Measurements from ENCODE around the gene FBLN1.
"Not testable (repeated sequence)": the region's sequence is repeated elsewhere in the genome, so short reads cannot be mapped to it uniquely, and the experiment has no call there.

Gene FBLN1

GRCh38 chr22:45587638-45588505 lies 85.2 kb downstream of the FBLN1 start:
- H3K36me3 Mint-ChIP-seq (ENCODE audit: low read depth): no peaks in the 10 kb centered on the region
- H3K4me1 Mint-ChIP-seq (ENCODE audit: low read depth): peaks cover 3% of the 10 kb centered on the region
- H3K4me3 Mint-ChIP-seq: no peak overlapping the region
- H3K27ac Mint-ChIP-seq: no peak overlapping the region
- H3K27me3 Mint-ChIP-seq (ENCODE audit: low read depth): no peaks in the 10 kb centered on the region
- H3K9me3 Mint-ChIP-seq: no peaks in the 10 kb centered on the region

- Mint-ChIP-seq H3K36me3 (ENCODE audit: low read depth) (no peaks in the 10 kb centered on the region), H3K4me3 (no peak overlapping the region), H3K27ac (no peak overlapping the region), H3K27me3 (ENCODE audit: low read depth) (no peaks in the 10 kb centered on the region), H3K9me3 (no peaks in the 10 kb centered on the region), H3K4me1 (ENCODE audit: low read depth) (no peaks in the 10 kb centered on the region)
These were observed 86.9 kb downstream of the FBLN1 start for GRCh38 chr22:45589556-45589955.

DNA sequence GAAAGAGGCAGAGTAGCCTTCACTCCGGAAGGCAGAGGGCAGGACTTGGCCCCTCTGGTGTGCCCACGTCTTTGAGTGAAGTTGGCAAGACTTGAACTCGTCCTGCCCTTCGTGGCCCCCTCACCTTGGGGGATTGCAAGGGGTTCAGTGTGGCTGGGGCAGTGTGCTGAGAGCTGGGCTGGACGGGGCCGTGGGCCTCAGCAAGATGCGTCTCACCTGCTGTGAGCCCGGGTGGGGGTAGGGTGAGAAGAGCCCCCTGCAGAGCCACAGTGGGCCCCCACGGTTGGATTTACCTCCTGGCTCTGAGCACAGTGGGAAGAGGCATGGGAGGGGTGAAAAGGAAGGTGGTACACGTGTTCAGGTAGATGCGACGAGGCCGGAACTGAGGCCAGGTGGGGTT lies 87.6 kb downstream of the FBLN1 start:
- Mint-ChIP-seq H3K36me3 (ENCODE audit: low read depth) (no peaks in the 10 kb centered on the region), H3K9me3 (no peaks in the 10 kb centered on the region), H3K27ac (no peak overlapping the region), H3K4me1 (ENCODE audit: low read depth) (no peaks in the 10 kb centered on the region), H3K27me3 (ENCODE audit: low read depth) (no peaks in the 10 kb centered on the region), H3K4me3 (no peak overlapping the region)

GRCh38 chr22:45591633-45592213 lies 89.0 kb downstream of the FBLN1 start:
- H3K4me3 Mint-ChIP-seq; H3K4me1 Mint-ChIP-seq (ENCODE audit: low read depth); H3K27ac Mint-ChIP-seq; H3K9me3 Mint-ChIP-seq; H3K27me3 Mint-ChIP-seq (ENCODE audit: low read depth); H3K36me3 Mint-ChIP-seq (ENCODE audit: low read depth): not testable (repeated sequence)

DNA sequence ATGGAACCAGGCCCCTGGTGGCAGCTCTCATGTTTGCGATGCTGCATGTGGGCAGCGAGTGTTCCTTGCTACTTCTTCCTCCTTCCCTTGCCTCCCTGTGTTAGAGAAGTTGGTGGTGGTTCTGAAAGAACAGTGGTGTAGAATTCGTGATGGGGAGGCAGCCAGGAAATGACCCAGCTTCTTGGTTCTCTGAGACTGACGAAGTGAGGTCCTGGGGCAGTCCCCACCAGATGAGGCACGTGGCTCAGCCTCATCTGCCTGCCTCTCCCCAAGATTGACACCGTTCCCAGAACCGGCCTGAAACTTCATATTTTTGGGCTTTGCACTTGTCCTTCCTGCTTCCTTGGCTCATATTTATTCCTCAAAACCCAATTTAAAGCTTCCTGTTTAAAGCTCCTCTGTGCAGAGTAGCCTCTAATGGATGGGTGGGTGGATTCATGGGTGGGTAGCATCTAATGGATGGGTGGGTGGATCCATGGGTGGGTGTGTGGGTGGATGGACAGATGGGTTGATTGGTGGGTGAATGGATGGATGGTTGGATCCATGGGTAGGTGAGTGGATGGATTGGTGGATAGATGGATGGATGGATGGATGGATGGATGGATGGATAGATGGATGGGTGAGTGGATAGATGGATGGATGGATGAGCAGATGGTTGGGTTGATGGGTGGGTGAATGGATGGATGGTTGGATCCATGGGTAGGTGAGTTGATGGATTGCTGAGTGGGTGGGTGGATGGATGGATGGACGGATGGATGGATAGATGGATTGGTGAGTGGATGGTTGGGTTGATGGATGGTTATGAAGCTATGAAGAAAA lies 91.6 kb downstream of the FBLN1 start:
- H3K36me3 Mint-ChIP-seq (ENCODE audit: low read depth): peaks cover 1% of the 10 kb centered on the region

GRCh38 chr22:45597460-45598192 lies 94.9 kb downstream of the FBLN1 start:
- Mint-ChIP-seq H3K9me3 (peaks cover 3% of the 10 kb centered on the region), H3K27me3 (ENCODE audit: low read depth) (no peaks in the 10 kb centered on the region), H3K27ac (no peak overlapping the region), H3K4me1 (ENCODE audit: low read depth) (no peaks in the 10 kb centered on the region), H3K36me3 (ENCODE audit: low read depth) (peaks cover 1% of the 10 kb centered on the region), H3K4me3 (no peak overlapping the region)

More for the DNA sequence above, 91.6 kb downstream of the FBLN1 start:
- Mint-ChIP-seq H3K27me3 (ENCODE audit: low read depth) (no peaks in the 10 kb centered on the region), H3K9me3 (peaks cover 3% of the 10 kb centered on the region), H3K4me1 (ENCODE audit: low read depth) (no peaks in the 10 kb centered on the region), H3K27ac (no peak overlapping the region), H3K4me3 (no peak overlapping the region)

GRCh38 chr22:45598596-45599217 lies 96.0 kb downstream of the FBLN1 start:
- Mint-ChIP-seq H3K4me1 (ENCODE audit: low read depth) (no peaks in the 10 kb centered on the region), H3K4me3 (no peak overlapping the region), H3K27ac (no peak overlapping the region), H3K36me3 (ENCODE audit: low read depth) (peaks cover 1% of the 10 kb centered on the region), H3K27me3 (ENCODE audit: low read depth) (no peaks in the 10 kb centered on the region), H3K9me3 (peaks cover 3% of the 10 kb centered on the region)

DNA sequence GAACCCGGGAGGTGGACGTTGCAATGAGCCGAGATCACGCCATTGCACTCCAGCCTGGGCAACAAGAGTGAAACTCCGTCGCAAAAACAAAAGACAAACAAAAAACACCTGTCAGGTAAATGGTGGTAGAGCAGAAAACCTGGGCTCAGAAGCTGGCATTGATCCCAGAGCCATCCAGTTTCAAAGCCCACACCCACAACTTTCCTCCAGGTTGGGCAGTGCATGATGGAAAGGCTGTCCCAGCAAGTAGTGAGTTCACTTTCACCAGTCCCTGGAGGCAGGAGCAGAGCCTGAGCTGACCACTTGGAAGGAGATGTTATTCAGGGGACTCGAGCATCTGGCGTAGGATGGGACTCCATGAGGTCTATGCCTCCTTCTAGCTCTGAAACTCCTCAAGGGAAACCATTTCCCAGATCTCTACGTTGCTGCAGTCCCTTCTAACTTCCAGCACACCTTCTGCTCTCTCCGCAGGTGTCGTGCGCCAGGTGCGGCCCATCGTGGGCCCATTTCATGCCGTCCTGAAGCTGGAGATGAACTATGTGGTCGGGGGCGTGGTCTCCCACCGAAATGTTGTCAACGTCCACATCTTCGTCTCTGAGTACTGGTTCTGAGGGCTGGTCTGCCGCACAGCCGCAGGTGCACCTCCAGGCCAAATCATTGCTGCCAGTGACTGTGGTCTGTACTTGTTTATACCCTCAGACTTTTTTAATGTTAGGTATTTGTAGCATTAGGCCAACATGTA lies 97.3 kb downstream of the FBLN1 start:
- no peak overlapping the region for H3K4me3 Mint-ChIP-seq
- no peak overlapping the region for H3K27ac Mint-ChIP-seq
- H3K9me3 Mint-ChIP-seq: peaks cover 3% of the 10 kb centered on the region
- no peaks in the 10 kb centered on the region for H3K27me3 Mint-ChIP-seq (ENCODE audit: low read depth)
- peaks cover 1% of the 10 kb centered on the region for H3K36me3 Mint-ChIP-seq (ENCODE audit: low read depth)
- no peaks in the 10 kb centered on the region for H3K4me1 Mint-ChIP-seq (ENCODE audit: low read depth)

DNA sequence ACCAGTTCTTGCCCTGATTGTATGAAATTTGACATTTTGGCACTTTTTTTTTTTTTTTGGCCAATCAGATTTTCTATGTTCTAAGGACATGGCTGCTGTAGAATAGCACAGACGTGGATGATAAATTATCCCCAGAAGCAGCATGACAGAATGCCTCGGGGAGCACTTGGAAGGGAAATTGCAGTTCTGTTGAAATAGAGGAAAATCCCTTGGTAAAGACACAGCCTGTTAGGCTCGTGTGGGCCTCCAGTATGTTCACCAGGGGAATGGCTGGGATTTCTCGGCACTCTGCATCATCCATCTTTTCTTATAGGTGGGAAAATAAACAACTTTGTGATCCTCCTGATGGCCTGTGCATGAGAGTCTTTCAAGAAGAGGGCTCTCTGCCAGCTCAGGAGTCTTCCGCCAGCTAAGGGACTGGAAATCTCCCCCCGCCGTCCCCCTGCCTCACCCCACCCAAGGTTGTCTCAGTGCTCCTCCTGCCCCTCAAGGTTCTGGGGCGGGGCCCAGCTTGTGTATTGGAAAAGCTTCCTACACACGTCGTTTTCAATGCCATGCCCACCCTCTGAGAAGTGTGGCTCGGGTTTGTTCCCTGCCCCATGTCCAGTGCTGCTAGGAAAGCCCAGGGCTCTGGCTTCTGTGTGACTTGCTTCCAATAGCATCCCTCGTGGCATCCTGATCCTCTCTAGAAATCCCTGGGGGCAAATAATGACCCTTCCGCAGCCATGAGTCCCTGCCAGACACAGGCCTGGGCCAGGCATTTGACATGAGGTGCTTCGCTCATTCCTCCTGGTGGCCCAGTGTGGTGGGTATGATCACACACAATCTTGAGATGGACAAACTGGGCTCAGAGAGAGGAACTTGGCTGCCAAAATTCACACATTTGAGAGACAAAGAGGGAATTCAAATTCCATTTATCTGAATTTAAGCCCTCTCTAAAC lies 98.4 kb downstream of the FBLN1 start:
- Mint-ChIP-seq H3K4me1 (ENCODE audit: low read depth) (no peaks in the 10 kb centered on the region), H3K9me3 (no peaks in the 10 kb centered on the region), H3K36me3 (ENCODE audit: low read depth) (no peaks in the 10 kb centered on the region), H3K27me3 (ENCODE audit: low read depth) (no peaks in the 10 kb centered on the region), H3K27ac (no peak overlapping the region), H3K4me3 (no peak overlapping the region)

- H3K27me3 Mint-ChIP-seq (ENCODE audit: low read depth): no peaks in the 10 kb centered on the region
- no peak overlapping the region for H3K27ac Mint-ChIP-seq
- H3K4me3 Mint-ChIP-seq: no peak overlapping the region
- no peaks in the 10 kb centered on the region for H3K36me3 Mint-ChIP-seq (ENCODE audit: low read depth)
- no peaks in the 10 kb centered on the region for H3K4me1 Mint-ChIP-seq (ENCODE audit: low read depth)
- H3K9me3 Mint-ChIP-seq: no peaks in the 10 kb centered on the region
These were observed 99.5 kb downstream of the FBLN1 start for GRCh38 chr22:45602004-45602733.

DNA sequence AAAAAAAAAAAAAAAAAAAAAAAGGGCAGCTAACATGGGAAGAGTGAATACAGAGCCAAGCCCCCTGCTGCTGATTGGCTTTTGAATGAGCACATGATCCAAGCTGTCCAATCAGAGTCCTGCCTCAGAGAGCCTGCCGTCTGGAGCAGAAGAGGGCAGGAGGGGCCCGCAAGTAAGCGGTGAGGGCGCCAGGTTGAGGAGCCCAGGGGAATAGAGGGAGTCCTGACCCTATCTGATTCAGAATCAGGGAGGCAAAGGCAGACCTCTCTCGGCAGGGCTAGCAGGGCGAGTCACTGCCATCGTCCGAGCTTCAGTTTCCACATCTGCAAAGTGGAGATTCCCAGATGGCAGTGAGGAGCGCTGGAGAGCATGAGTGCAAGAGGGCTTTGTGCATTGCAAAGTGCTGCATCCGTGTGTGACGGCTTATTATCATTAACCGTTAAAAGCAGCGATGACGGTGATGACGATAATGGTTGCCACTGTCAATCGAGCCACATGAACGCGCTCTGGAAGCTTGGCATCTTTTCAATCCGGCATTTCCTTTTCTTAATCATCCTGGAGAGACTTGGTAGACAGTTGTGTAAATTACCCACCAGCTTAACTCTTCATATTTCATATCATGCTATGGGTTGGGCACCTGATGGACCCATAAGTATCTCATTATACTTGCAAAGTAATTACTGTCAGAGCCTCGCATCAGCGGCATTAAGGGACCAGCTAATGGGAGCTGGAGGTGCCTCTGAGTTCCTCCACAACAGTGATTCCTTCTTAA lies 100.3 kb downstream of the FBLN1 start:
- Mint-ChIP-seq H3K27me3 (ENCODE audit: low read depth) (no peaks in the 10 kb centered on the region), H3K4me1 (ENCODE audit: low read depth) (no peaks in the 10 kb centered on the region), H3K4me3 (no peak overlapping the region), H3K9me3 (no peaks in the 10 kb centered on the region), H3K36me3 (ENCODE audit: low read depth) (no peaks in the 10 kb centered on the region), H3K27ac (no peak overlapping the region)

- Mint-ChIP-seq H3K4me1 (ENCODE audit: low read depth) (peaks cover 2% of the 10 kb centered on the region), H3K27ac (no peak overlapping the region), H3K27me3 (ENCODE audit: low read depth) (no peaks in the 10 kb centered on the region), H3K4me3 (no peak overlapping the region), H3K36me3 (ENCODE audit: low read depth) (no peaks in the 10 kb centered on the region), H3K9me3 (no peaks in the 10 kb centered on the region)
These were observed 100.9 kb downstream of the FBLN1 start for GRCh38 chr22:45603619-45604018.
